Neural cell (in vitro differentiated cells): ENCODE data around the gene ADGRB2. TPM values are rescaled to one million over a fixed set of nuclear protein-coding genes. Genes with fewer than 3 reads are reported as not detected.

Experiments used
- H2AFZ ChIP-seq: fragments of 200-600, 300-800 bp; sonication (generic), shearing (Covaris generic); 2 replicates; pipeline ENCODE4 v1.6.0; 2014; ENCODE audit warnings: low read depth, mild to moderate bottlenecking, antibody characterized with exemption, low read length, moderate library complexity
- H3F3A ChIP-seq: fragments of 200-600 bp; shearing (Covaris generic); 2 replicates; pipeline ENCODE4 v1.6.1; 2016; ENCODE audit warnings: mild to moderate bottlenecking, moderate library complexity, mixed read lengths, antibody characterized with exemption, low read length; ENCODE audit not compliant: insufficient read depth, poor library complexity, severe bottlenecking
- H3K27ac ChIP-seq: fragments of 200-600, 300-800 bp; sonication (generic), shearing (Covaris generic); 2 replicates; pipeline ENCODE4 v1.5.1; 2014; ENCODE audit warnings: mild to moderate bottlenecking, low read length, moderate library complexity
- H3K27me3 ChIP-seq: fragments of 300-800, 200-600 bp; sonication (generic), shearing (Covaris generic); 2 replicates; pipeline ENCODE4 v1.6.0; 2014; ENCODE audit warnings: mild to moderate bottlenecking, low read depth, low read length, moderate library complexity; ENCODE audit not compliant: insufficient read depth
- H3K36me3 ChIP-seq: fragments of 300-800, 200-600 bp; sonication (generic), shearing (Covaris generic); 2 replicates; pipeline ENCODE4 v1.5.1; 2014; ENCODE audit warnings: mild to moderate bottlenecking, antibody characterized with exemption, low read length, moderate library complexity; ENCODE audit not compliant: insufficient read depth
- H3K4me2 ChIP-seq: fragments of 300-800, 200-600 bp; sonication (generic), shearing (Covaris generic); 2 replicates; pipeline ENCODE4 v1.6.0; 2014; ENCODE audit warnings: mild to moderate bottlenecking, low read length
- H3K4me3 ChIP-seq: fragments of 300-800, 200-600 bp; sonication (generic), shearing (Covaris generic); 2 replicates; pipeline ENCODE4 v1.5.1; 2014; ENCODE audit warnings: mild to moderate bottlenecking, low read length, moderate library complexity
- H3K79me2 ChIP-seq: fragments of 200-600 bp; shearing (Covaris generic); replicated peaks from 2 replicates; pipeline ENCODE4 v1.6.0; 2014; ENCODE audit warnings: mild to moderate bottlenecking, low read length, moderate library complexity; ENCODE audit not compliant: insufficient read depth
- H3K9ac ChIP-seq: fragments of 300-800, 200-600 bp; sonication (generic), shearing (Covaris generic); 2 replicates; pipeline ENCODE4 v1.6.1; 2016; ENCODE audit warnings: mild to moderate bottlenecking, low read length, mixed read lengths
- H3K9me2 ChIP-seq: fragments of 200-600 bp; shearing (Covaris generic); 2 replicates; pipeline ENCODE4 v1.6.1; 2016; ENCODE audit warnings: mild to moderate bottlenecking, low read length, mixed read lengths; ENCODE audit not compliant: insufficient read depth
- H3K9me3 ChIP-seq: fragments of 200-600, 300-800 bp; sonication (generic), shearing (Covaris generic); 2 replicates; pipeline ENCODE4 v1.6.1; 2016; ENCODE audit warnings: mild to moderate bottlenecking, mixed run types, low read length, moderate library complexity, mixed read lengths
- H4K20me1 ChIP-seq: fragments of 200-600 bp; shearing (Covaris generic); 2 replicates; pipeline ENCODE4 v1.6.1; 2016; ENCODE audit warnings: mild to moderate bottlenecking, mixed run types; ENCODE audit not compliant: insufficient read depth
- CTCF ChIP-seq: fragments of 450-650 bp; IDR thresholded peaks from 2 replicates; pipeline ENCODE4 v1.5.1; 2014; ENCODE audit warnings: antibody characterized with exemption, mild to moderate bottlenecking, moderate library complexity; ENCODE audit not compliant: poor library complexity, severe bottlenecking
- EP300 ChIP-seq: fragments of 450-650 bp; conservative IDR thresholded peaks from 2 replicates; pipeline ENCODE4 v1.6.1; 2014; ENCODE audit warnings: antibody characterized with exemption, mild to moderate bottlenecking, moderate library complexity; ENCODE audit not compliant: poor library complexity, severe bottlenecking
- EZH2 ChIP-seq: fragments of 200-600, 300-800 bp; shearing (Covaris generic), sonication (generic); IDR thresholded peaks from 2 replicates; pipeline ENCODE4 v1.6.1; 2014; ENCODE audit warnings: antibody characterized with exemption, low read length, borderline replicate concordance, mild to moderate bottlenecking; ENCODE audit not compliant: insufficient read depth, poor library complexity, severe bottlenecking
- MXI1 ChIP-seq: fragments of 450-650 bp; conservative IDR thresholded peaks from 2 replicates; pipeline ENCODE4 v1.6.1; 2014; ENCODE audit warnings: antibody characterized with exemption, mild to moderate bottlenecking; ENCODE audit not compliant: poor library complexity, severe bottlenecking
- POLR2AphosphoS5 ChIP-seq: IDR thresholded peaks from 2 replicates; pipeline ENCODE4 v1.6.1; 2012
- RAD21 ChIP-seq: fragments of 450-650 bp; conservative IDR thresholded peaks from 2 replicates; pipeline ENCODE4 v1.6.1; 2014; ENCODE audit warnings: antibody characterized with exemption, mild to moderate bottlenecking, moderate library complexity
- SMC3 ChIP-seq: fragments of 450-650 bp; conservative IDR thresholded peaks from 2 replicates; pipeline ENCODE4 v1.6.1; 2014; ENCODE audit warnings: antibody characterized with exemption, mild to moderate bottlenecking, moderate library complexity; ENCODE audit not compliant: poor library complexity
- TAF1 ChIP-seq: IDR thresholded peaks from 2 replicates; pipeline ENCODE4 v1.6.1; 2012; ENCODE audit warnings: low read depth
- polyA plus RNA-seq: library from polyadenylated mRNA; depleted of rRNA; stranded (reverse); fragments of >200 nt; gene quantifications from 2 replicates; pipeline ENCODE4 v1.2.3, GENCODE V29; 2014
- TF ChIP-seq, protein P1 (sequence below): IDR thresholded peaks from 2 replicates; pipeline ENCODE4 v1.6.1; 2012; ENCODE audit warnings: borderline replicate concordance

The ADGRB2 gene
- polyA plus RNA-seq, 1 donor from 2014 or later: 45.0 TPM

DNA sequence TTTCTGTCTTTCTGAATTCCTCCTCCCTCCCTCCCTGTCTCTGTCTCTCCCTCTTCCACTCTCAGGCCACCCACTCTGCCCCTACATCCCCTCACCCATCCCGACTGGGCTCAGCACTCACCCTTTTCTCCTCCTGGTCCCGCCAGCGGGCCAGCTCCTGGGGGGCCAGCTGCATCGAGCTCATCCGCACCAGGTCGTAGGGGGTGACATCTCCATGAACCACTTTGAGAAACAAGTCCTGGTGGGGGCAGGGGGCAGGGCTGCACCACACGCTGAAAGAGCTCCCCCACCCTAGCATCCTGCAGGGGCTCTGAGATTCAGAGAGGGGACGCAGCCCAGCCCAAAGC, 33.9 kb upstream of the ADGRB2 start:
- no peaks in the 10 kb centered on the region for H4K20me1 ChIP-seq
- no peak overlapping the region for H3K9ac ChIP-seq
- H3K4me3 ChIP-seq: no peak overlapping the region
- H3K27ac ChIP-seq: no peak overlapping the region
- H3K79me2 ChIP-seq: no peaks in the 10 kb centered on the region
- no peaks in the 10 kb centered on the region for H3K27me3 ChIP-seq
- H3K4me2 ChIP-seq: no peak overlapping the region
- no peak overlapping the region for H2AFZ ChIP-seq
- no peaks in the 10 kb centered on the region for H3K36me3 ChIP-seq
- no peak for TF ChIP-seq TAF1
- no peak for TF ChIP-seq EZH2
- no peak for TF ChIP-seq RAD21
- no peak for TF ChIP-seq SMC3
- TF ChIP-seq EP300: no peak
- TF ChIP-seq, protein P1, sequence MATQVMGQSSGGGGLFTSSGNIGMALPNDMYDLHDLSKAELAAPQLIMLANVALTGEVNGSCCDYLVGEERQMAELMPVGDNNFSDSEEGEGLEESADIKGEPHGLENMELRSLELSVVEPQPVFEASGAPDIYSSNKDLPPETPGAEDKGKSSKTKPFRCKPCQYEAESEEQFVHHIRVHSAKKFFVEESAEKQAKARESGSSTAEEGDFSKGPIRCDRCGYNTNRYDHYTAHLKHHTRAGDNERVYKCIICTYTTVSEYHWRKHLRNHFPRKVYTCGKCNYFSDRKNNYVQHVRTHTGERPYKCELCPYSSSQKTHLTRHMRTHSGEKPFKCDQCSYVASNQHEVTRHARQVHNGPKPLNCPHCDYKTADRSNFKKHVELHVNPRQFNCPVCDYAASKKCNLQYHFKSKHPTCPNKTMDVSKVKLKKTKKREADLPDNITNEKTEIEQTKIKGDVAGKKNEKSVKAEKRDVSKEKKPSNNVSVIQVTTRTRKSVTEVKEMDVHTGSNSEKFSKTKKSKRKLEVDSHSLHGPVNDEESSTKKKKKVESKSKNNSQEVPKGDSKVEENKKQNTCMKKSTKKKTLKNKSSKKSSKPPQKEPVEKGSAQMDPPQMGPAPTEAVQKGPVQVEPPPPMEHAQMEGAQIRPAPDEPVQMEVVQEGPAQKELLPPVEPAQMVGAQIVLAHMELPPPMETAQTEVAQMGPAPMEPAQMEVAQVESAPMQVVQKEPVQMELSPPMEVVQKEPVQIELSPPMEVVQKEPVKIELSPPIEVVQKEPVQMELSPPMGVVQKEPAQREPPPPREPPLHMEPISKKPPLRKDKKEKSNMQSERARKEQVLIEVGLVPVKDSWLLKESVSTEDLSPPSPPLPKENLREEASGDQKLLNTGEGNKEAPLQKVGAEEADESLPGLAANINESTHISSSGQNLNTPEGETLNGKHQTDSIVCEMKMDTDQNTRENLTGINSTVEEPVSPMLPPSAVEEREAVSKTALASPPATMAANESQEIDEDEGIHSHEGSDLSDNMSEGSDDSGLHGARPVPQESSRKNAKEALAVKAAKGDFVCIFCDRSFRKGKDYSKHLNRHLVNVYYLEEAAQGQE: no peak
- no peak for TF ChIP-seq MXI1
- no peak for TF ChIP-seq CTCF
- no peak for TF ChIP-seq POLR2AphosphoS5
- no peaks in the 10 kb centered on the region for H3K9me2 ChIP-seq
- H3K9me3 ChIP-seq: no peaks in the 10 kb centered on the region
- no peaks in the 10 kb centered on the region for H3F3A ChIP-seq

DNA sequence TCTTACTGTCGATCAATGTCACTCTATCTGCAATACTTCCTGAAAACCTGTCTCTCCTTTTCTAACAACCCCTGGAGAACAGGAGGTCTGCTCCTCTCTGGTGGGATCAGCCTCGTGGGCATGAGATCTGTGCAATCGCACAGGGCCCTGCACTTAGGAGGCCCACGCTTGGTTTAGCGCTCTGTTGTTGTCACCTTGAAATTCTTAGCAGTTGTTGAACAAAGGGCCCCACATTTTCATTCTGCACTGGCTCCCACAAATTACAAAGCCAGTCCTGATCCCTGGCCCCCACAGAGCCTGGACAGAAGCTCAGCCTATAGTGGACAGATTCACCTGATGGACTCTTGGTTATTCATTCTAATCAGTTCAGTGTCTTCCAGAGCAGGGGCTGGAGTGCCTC, 33.1 kb upstream of the ADGRB2 start:
- H3K4me2 ChIP-seq: no peak overlapping the region
- H3K9me3 ChIP-seq: no peaks in the 10 kb centered on the region
- H4K20me1 ChIP-seq: no peaks in the 10 kb centered on the region
- H3K36me3 ChIP-seq: no peaks in the 10 kb centered on the region
- H2AFZ ChIP-seq: no peak overlapping the region
- H3F3A ChIP-seq: no peaks in the 10 kb centered on the region
- H3K27ac ChIP-seq: no peak overlapping the region
- H3K27me3 ChIP-seq: no peaks in the 10 kb centered on the region
- H3K9ac ChIP-seq: no peak overlapping the region
- no peaks in the 10 kb centered on the region for H3K79me2 ChIP-seq
- no peaks in the 10 kb centered on the region for H3K9me2 ChIP-seq
- TF ChIP-seq SMC3 (no peak), CTCF (no peak), EZH2 (no peak), TAF1 (no peak)
- no peak overlapping the region for H3K4me3 ChIP-seq
